Loucy (cell line): ENCODE results near the gene DDX10.

Experiments
- H2AFZ ChIP-seq: fragments of 200-600 bp; sonication (generic); 2 replicates; pipeline ENCODE4 v1.6.0; 2016; ENCODE audit warnings: antibody characterized with exemption, mild to moderate bottlenecking, low read length, moderate library complexity
- H3F3A ChIP-seq: fragments of 200-600 bp; 2 replicates; pipeline ENCODE4 v1.6.0; 2016; ENCODE audit warnings: antibody characterized with exemption, low read depth, mild to moderate bottlenecking
- H3K27me3 ChIP-seq: fragments of 200-600 bp; sonication (generic); 2 replicates; pipeline ENCODE4 v1.6.1; 2014; ENCODE audit warnings: low read length, mild to moderate bottlenecking; ENCODE audit not compliant: insufficient read depth, poor library complexity, severe bottlenecking
- H3K36me3 ChIP-seq: fragments of 200-600 bp; sonication (generic); 2 replicates; pipeline ENCODE4 v1.6.1; 2016; ENCODE audit warnings: low read length; ENCODE audit not compliant: insufficient read depth
- H3K4me1 ChIP-seq: fragments of 200-600 bp; sonication (generic); 2 replicates; pipeline ENCODE4 v1.5.1; 2014; ENCODE audit warnings: low read length, mild to moderate bottlenecking; ENCODE audit not compliant: insufficient read depth, poor library complexity, severe bottlenecking
- H3K4me2 ChIP-seq: fragments of 200-600 bp; sonication (generic); 2 replicates; pipeline ENCODE4 v1.6.0; 2014; ENCODE audit warnings: antibody characterized with exemption, low read length, low read depth, mild to moderate bottlenecking; ENCODE audit not compliant: poor library complexity, severe bottlenecking
- H3K4me3 ChIP-seq: fragments of 200-600 bp; sonication (generic); 2 replicates; pipeline ENCODE4 v1.5.1; 2014; ENCODE audit warnings: low read length, mild to moderate bottlenecking, mixed read lengths; ENCODE audit not compliant: poor library complexity, severe bottlenecking
- H3K79me2 ChIP-seq: fragments of 200-600 bp; sonication (generic); 2 replicates; pipeline ENCODE4 v1.6.1; 2014; ENCODE audit warnings: low read length; ENCODE audit not compliant: insufficient read depth
- H3K9ac ChIP-seq: fragments of 200-600 bp; sonication (generic); 2 replicates; pipeline ENCODE4 v1.6.0; 2014; ENCODE audit warnings: mild to moderate bottlenecking, low read depth, low read length, moderate library complexity; ENCODE audit not compliant: poor library complexity, severe bottlenecking
- H3K9me2 ChIP-seq: fragments of 200-600 bp; sonication (generic); replicated peaks from 2 replicates; pipeline ENCODE4 v1.6.1; 2016; ENCODE audit warnings: low read depth, low read length, mixed read lengths
- H3K9me3 ChIP-seq: fragments of 200-600 bp; sonication (generic); 2 replicates; pipeline ENCODE4 v1.6.1; 2014; ENCODE audit warnings: mild to moderate bottlenecking, antibody characterized with exemption, low read length, low read depth; ENCODE audit not compliant: insufficient read depth
- H4K20me1 ChIP-seq: fragments of 200-600 bp; sonication (generic); 2 replicates; pipeline ENCODE4 v1.6.0; 2014; ENCODE audit warnings: antibody characterized with exemption, low read length, mild to moderate bottlenecking; ENCODE audit not compliant: insufficient read depth, poor library complexity, severe bottlenecking
- CTCF ChIP-seq: fragments of 200-600 bp; sonication (generic); conservative IDR thresholded peaks from 2 replicates; pipeline ENCODE4 v1.5.1; 2014; ENCODE audit warnings: mild to moderate bottlenecking, antibody characterized with exemption, low read length
- EZH2phosphoT487 ChIP-seq: fragments of 200-600 bp; IDR thresholded peaks from 2 replicates; pipeline ENCODE4 v1.6.1; 2018; ENCODE audit warnings: antibody characterized with exemption, mild to moderate bottlenecking, moderate library complexity, borderline replicate concordance

DDX10 gene

GRCh38 chr11:108934696-108935095 lies 269.8 kb downstream of the DDX10 start:
- Histone ChIP-seq H3K9me3 (no peaks in the 10 kb centered on the region), H3K9ac (no peak overlapping the region), H3K4me2 (no peak overlapping the region), H4K20me1 (no peaks in the 10 kb centered on the region), H3K4me3 (no peak overlapping the region), H3F3A (no peaks in the 10 kb centered on the region), H2AFZ (no peak overlapping the region), H3K27me3 (no peaks in the 10 kb centered on the region), H3K9me2 (no peaks in the 10 kb centered on the region), H3K36me3 (no peaks in the 10 kb centered on the region; the same call in 1 of the 2 replicates), H3K79me2 (no peaks in the 10 kb centered on the region), H3K4me1 (no peaks in the 10 kb centered on the region)
- no peak for TF ChIP-seq EZH2phosphoT487
- no peak for TF ChIP-seq CTCF

- H3K9me2 ChIP-seq: no peaks in the 10 kb centered on the region
- TF ChIP-seq EZH2phosphoT487: no peak
- no peak for TF ChIP-seq CTCF
These were observed 272.9 kb downstream of the DDX10 start for GRCh38 chr11:108937746-108938145.

GRCh38 chr11:108938604-108939003 lies 273.7 kb downstream of the DDX10 start:
- TF ChIP-seq CTCF (no peak), EZH2phosphoT487 (no peak)
- no peak overlapping the region for H3K9ac ChIP-seq
- H3K9me3 ChIP-seq: no peaks in the 10 kb centered on the region
- no peaks in the 10 kb centered on the region for H3F3A ChIP-seq
- H3K4me3 ChIP-seq: no peak overlapping the region
- H2AFZ ChIP-seq: no peak overlapping the region
- H3K79me2 ChIP-seq: no peaks in the 10 kb centered on the region
- H3K4me1 ChIP-seq: no peaks in the 10 kb centered on the region
- H3K36me3 ChIP-seq: peaks cover 8% of the 10 kb centered on the region; the same call in 1 of the 2 replicates
- H3K27me3 ChIP-seq: no peaks in the 10 kb centered on the region
- no peaks in the 10 kb centered on the region for H3K9me2 ChIP-seq
- no peak overlapping the region for H3K4me2 ChIP-seq
- no peaks in the 10 kb centered on the region for H4K20me1 ChIP-seq

More at GRCh38 chr11:108937746-108938145, 272.9 kb downstream of the DDX10 start:
- Histone ChIP-seq H3K79me2 (no peaks in the 10 kb centered on the region), H3K36me3 (peaks cover 8% of the 10 kb centered on the region; the same call in 1 of the 2 replicates), H3K9ac (no peak overlapping the region), H3K9me3 (no peaks in the 10 kb centered on the region), H4K20me1 (no peaks in the 10 kb centered on the region), H2AFZ (no peak overlapping the region), H3K4me1 (no peaks in the 10 kb centered on the region), H3F3A (no peaks in the 10 kb centered on the region), H3K4me3 (no peak overlapping the region), H3K4me2 (no peak overlapping the region), H3K27me3 (no peaks in the 10 kb centered on the region)
